GM21447 (cell line): Measurements from ENCODE around the gene S100Z.
"Not testable (repeated sequence)": the region's sequence is repeated elsewhere in the genome, so short reads cannot be mapped to it uniquely, and the experiment has no call there.

Experiments used
- ATAC-seq: cut with Tn5 transposase; IDR thresholded peaks from one replicate; pipeline ENCODE4 v1.9.1; 2021; ENCODE audit not compliant: unreplicated experiment

Gene S100Z

GRCh38 chr5:76822105-76822731 lies 27.6 kb upstream of the S100Z start:
- not testable (repeated sequence) for ATAC-seq

- ATAC-seq = not testable (repeated sequence)
Observed at GRCh38 chr5:76826416-76826815, 23.4 kb upstream of the S100Z start.

GRCh38 chr5:76831110-76831452 lies 18.7 kb upstream of the S100Z start:
- no peak for ATAC-seq

DNA sequence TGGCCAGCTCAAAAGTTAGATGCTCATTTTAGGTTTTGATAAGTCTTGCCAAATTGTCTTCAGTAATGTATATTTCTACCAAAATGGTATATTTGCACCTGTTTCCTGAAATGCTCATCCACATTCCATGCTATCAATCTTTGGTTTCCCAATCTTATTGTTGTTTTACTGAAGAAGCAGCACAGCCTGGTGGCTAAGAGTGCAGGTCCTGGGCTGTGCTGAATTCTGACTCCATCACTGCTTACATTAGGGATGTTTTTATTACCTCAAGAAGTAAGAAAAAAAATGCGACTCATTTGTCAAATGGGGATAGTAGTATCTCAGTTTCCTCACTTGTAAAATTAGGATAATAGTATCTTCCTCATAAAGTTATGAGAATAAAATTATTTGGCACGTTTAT lies 13.6 kb upstream of the S100Z start:
- no peak for ATAC-seq

DNA sequence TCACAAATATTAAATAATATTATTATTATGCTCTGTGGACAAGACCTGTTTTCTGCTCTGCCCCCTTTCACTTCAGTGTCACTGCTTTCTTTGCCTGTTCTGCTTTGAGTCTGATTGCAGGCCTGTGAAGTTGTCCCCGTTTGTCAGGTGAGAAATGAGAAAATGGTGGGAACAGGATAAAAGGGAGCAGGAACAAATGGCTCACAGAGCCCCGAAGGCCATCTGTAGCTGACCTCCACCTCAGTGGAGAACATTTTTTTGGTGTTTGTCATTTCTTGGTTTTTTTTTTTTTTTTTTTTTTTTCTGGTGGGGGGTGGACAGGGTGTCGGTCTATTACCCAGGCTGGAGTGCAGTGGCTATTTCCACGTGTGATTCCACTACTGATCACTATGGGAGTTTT lies 13.2 kb upstream of the S100Z start:
- ATAC-seq = no peak

GRCh38 chr5:76838481-76839261 lies 11.1 kb upstream of the S100Z start:
- ATAC-seq = no peak

GRCh38 chr5:76841361-76841760 lies 8.5 kb upstream of the S100Z start:
- no peak for ATAC-seq

DNA sequence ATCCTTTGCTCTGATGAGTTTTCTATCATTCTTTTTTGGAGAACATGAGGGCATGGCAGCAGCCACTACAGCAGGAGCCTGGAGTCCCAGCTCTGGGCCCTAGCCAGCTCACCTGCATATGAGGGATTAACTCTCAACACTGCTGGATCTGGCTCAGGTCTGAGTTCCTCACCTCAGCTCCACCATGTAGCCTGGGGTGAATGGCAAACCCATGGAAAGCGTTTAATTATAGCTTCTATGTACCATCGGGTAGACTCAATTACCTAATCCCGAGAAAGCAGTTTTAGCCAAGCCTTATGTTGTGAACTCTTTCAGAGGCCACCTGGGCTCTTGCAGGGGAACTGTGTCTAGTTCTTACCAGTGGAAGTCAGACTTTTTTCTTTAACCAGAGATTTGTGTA lies 3.9 kb upstream of the S100Z start:
- ATAC-seq = no peak

- ATAC-seq = no peak
Observed at GRCh38 chr5:76850543-76851145, 830 bp downstream of the S100Z start.

- ATAC-seq = no peak
Observed at GRCh38 chr5:76851728-76852369, 2.0 kb downstream of the S100Z start.

DNA sequence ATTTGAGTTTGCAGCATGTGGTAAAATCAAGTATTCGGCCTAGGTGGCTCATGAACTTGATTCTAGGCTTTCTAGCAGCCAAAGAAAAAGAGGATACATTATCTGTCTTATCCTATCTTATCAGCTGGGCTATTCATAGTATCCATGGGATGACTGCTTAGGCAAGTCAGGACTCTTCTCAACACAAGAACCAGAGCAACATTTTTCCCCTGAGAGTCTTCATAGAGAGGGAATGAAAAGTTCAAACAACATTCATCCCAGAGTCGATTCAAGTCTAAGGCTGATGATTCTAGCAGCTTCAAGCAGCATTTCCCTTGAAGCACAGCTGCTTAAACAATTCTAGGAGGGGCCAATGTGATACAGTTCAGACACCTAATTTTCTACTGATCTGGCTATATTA lies 3.0 kb downstream of the S100Z start:
- ATAC-seq = no peak

DNA sequence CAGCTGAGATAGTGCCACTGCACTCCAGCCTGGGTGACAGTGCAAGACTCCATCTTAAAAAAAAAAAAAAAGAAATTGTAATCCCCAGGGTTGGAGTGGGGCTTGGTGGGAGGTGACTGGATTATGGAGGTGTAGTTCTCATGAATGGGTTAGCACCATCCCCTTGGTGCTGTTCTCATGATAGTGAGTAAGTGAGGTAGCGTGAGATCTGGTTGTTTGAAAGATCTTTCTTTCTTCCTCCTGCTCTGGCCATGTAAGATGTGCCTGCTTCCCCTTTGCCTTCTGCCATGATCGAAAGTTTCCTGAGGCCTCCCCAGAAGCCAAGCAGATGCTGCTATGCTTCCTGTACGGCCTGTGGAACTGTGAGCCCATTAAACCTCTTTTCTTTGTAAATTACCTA lies 3.9 kb downstream of the S100Z start:
- not testable (repeated sequence) for ATAC-seq

DNA sequence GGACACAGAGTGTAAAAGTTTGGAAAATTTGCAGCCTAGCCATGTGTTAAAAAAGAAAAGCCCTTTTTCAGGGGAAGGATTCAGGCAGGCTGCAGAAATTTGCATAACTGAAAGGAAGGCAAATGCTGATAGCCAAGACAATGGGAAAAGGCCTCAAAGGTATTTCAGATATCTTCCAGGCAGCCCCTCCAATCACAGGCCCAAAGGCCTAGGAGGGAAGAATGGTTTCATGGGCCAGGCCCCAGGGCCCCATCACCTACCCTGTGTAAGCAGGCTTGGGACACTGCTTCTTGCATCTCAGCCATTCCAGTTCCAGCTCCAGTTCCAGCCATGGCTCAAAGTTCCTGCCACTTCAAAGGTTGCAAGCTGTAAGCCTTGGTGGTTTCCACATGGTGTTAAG lies 4.8 kb downstream of the S100Z start:
- ATAC-seq = no peak

DNA sequence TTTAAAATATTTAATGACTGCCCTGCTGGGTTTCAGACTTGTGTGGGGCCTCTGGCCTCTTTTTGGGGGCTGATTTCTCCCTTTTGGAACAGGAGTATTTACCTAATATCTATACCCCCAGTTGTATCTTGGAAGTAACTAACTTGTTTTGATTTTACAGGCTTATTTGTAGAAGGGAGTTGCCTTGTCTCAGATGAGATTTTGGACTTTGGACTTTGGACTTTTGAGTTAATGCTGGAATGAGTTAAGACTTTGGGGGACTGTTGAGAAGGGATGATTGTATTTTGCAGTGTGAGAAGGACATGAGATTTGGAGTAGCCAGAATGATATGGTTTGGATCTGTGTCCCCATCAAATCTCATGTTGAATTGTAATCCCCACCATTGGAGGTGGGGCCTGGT lies 5.7 kb downstream of the S100Z start:
- ATAC-seq = not testable (repeated sequence)

GRCh38 chr5:76855961-76856360 lies 6.1 kb downstream of the S100Z start:
- ATAC-seq = no peak

DNA sequence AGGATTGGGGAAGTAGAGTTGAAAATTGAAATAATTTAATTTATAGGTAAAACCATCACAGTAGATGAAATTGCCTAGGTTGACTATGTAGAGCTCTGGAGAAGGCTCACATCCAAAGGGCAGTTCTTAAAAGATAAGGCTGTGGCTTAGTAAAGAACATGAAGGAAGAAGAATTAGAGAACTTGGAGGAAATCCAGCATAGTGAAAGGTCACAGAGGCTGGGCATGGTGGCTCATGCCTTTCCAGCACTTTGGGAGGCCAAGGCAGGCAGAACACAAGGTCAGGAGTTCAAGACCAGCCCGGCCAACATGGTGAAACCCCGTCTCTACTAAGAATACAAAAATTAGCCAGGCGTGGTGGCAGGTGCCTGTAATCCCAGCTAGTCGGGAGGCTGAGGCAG lies 7.0 kb downstream of the S100Z start:
- not testable (repeated sequence) for ATAC-seq

DNA sequence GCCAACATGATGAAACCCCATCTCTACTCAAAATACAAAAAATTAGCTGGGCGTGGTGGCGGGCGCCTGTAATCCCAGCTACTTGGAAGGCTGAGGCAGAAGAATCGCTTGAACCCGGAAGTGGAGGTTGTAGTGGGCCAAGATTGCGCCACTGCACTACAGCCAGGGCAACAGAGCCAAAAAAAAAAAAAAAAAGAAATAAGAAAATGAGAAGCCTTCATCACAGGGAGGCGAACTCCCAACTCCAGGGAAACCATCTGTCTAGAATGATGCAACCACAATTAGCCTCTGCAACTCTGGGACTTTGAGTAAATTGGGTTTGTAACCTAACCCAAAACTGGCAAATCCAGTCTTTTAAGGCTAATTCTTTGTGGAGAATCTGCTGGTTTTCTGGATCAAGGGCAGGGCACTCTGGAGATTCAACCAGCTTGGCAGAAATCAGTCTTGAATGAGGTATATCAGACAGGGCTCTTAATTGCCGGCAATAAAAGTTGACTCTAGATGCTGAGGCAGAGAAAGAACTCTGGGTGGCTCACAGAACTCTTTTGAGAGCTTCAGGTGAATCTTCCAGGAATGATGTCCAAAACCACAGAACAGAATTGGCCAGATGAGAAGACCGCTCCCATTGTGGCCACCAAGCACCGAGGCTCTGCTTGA lies 9.9 kb downstream of the S100Z start:
- ATAC-seq = no peak

DNA sequence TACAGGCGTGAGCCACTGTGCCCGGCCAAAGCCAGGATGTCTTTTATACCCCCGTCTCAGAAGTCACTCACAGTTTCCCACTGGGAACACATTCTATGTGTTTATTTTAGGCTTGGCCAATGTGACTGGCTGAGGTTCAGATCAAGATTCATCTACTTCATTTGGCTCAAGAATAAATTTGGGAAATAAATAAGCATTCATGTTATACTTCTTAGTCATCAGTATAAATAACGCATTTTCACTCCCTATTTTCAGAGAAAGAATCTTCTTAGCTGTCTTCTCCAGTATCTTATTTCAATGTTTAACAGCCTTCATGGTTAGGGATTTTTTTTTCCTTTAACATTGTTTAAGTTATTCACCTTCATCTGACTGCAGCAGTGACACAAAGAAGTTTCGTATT lies 11.8 kb downstream of the S100Z start:
- ATAC-seq = no peak

GRCh38 chr5:76863001-76863400 lies 13.2 kb downstream of the S100Z start:
- no peak for ATAC-seq

DNA sequence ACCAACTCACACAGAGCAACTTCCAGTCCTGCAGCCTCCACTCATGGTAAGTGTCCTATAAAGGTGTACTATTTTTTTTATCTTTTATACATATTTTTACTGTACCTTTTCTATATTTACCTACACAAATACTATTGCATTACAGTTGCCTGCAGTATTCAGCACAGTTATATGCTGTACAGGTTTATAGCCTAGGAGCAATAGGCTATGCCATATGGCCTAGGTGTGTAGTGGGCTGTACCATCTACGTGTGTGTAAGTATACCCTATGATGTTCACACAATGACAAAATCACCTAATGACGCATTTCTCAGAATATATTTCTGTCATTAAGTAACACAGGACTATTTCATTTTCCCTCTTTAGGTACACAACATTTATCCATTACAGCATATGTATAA lies 16.7 kb downstream of the S100Z start:
- no peak for ATAC-seq

GRCh38 chr5:76867038-76867437 lies 17.2 kb downstream of the S100Z start:
- no peak for ATAC-seq
